Pulmonary artery endothelial cell (primary cell): ENCODE measurements around the gene SUSD4. TPM values are rescaled to one million over a fixed set of nuclear protein-coding genes. Genes with fewer than 3 reads are reported as not detected.

Experiments used
- DNase-seq: peaks from one replicate; pipeline ENCODE4 v3.0.0-alpha.2; 2011; ENCODE audit warnings: low read depth, low spot score
- total RNA-seq: library from RNA; depleted of rRNA; stranded (reverse); fragments of >200 nt; gene quantifications from 2 replicates; pipeline ENCODE4 v1.2.3, GENCODE V29; 2014

Gene SUSD4
- total RNA-seq, 1 donor from 2014 or later: not detected

DNA sequence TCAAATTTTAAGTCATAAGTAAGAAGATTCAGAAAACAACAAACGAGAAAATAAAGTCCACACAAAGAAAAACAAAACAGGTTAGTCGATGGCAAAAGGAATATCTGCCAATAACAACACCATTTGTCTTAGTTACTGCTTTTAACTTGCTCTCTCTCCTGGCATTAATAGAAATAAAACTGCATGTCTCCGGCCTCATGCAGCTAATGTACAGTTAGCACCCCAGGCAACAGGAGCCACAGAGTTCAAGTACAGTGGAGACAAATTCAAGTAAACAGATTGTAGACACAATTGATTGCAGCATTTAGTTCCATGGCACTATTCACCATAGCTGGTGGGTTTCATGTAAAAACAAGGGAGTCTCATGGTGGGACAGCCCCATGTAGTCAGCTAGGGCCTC is 33.5 kb downstream of the SUSD4 start:
- DNase-seq: no peak

GRCh38 chr1:223329664-223330415 is 34.1 kb downstream of the SUSD4 start:
- no peak for DNase-seq

DNA sequence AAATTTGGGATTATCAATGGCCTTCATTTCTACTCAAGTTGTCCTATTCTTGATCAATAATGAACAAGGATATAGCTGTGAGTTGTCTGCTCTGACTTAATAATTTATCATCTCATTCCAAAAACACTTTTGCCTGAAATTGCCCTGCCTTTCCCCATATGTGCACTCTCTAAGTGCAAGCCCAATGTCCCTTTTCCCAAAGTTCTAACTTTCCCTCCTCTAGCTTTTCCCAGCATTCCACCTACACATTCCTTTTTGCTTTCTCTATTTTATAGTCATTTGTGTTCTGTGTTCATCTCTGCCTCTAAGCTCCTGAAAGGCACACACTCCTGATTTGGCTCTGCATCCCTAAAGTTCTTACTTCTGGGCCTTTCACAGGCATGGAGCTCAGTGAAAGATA is 34.7 kb downstream of the SUSD4 start:
- no peak for DNase-seq

DNA sequence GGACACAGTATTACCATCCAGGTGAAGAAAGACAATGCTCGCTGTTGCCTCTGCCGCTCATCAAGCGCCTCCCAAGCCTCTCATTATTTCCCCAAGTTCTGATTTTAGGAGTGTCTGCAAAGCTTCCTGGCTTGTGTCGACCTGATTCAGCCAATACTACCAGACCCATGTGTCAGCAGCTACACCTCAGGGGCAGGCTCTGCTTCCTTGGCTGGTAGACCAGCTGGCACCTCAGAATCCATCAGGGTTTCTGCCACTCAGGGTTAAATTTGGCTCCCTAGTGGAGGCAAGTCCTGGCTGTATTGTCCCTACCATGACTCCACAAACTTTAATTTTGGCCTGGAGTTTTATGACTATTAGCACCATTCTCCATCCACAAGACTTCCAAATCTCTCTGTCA is 35.4 kb downstream of the SUSD4 start:
- DNase-seq: no peak

- DNase-seq: no peak
Observed at GRCh38 chr1:223326776-223327175, 37.2 kb downstream of the SUSD4 start.

- DNase-seq: no peak
Observed at GRCh38 chr1:223323491-223324484, 40.2 kb downstream of the SUSD4 start.

DNA sequence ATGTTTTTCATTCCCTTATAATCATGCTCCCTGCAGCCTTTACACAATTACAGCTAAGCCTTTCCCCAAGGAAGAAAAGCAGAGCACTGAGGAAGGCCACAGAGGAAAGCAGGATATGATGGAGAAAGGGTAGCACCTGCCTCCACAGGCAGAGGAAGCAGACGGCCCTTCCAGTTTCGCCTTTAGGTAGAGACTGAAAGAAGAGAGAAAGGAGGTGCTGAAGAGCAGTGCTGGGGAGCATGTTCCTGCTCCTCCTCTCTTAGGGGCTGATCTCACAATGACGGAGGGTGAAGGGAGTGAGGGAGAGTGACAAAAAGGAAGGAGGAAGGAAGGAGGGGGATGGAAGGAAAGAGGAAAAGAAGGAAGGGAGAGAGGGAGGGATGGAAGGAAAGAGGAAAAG is 41.1 kb downstream of the SUSD4 start:
- DNase-seq: no peak

- DNase-seq: no peak
Observed at GRCh38 chr1:223320959-223321358, 43.0 kb downstream of the SUSD4 start.

GRCh38 chr1:223319905-223320580 is 43.9 kb downstream of the SUSD4 start:
- no peak for DNase-seq

GRCh38 chr1:223319398-223319797 is 44.6 kb downstream of the SUSD4 start:
- DNase-seq: no peak

GRCh38 chr1:223316082-223316481 is 47.9 kb downstream of the SUSD4 start:
- no peak for DNase-seq

DNA sequence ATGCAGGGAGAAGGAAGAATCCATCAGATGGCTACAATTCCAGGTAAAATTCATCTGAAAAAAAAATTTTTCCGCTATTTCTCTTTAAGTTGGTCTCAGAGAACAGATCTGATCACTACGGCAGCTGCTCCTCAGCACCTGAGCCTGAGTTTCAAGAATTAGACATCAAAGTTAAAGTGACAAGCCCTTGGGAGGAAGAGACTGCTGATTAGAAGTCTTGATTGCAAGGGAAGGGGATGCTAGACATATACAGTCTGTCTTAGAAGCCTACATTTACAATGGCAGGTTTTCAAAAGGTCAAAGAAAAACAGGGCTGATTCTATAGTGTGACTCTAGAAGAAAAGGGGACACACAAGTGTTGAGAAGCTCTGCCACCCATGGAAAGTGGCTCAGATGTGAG is 48.3 kb downstream of the SUSD4 start:
- no peak for DNase-seq

DNA sequence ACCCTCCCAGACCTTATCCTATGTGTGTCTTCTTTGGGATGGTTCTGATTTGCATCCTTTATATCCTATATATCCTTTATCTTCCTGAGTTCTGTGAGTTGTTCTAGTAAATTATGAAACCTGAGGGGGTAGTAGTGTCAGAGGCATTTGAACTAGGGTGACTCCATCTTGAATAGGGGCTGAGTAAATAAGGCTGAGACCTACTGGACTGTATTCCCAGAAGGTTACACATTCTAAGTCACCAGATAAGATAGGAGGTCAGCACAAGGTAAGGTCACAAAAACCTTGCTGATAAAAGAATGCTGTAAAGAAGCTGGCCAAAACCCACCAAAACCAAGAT is 50.6 kb downstream of the SUSD4 start:
- no peak for DNase-seq

- DNase-seq: no peak
Observed at GRCh38 chr1:223312705-223313414, 51.1 kb downstream of the SUSD4 start.

- DNase-seq: no peak
Observed at GRCh38 chr1:223312273-223312672, 51.7 kb downstream of the SUSD4 start.

DNA sequence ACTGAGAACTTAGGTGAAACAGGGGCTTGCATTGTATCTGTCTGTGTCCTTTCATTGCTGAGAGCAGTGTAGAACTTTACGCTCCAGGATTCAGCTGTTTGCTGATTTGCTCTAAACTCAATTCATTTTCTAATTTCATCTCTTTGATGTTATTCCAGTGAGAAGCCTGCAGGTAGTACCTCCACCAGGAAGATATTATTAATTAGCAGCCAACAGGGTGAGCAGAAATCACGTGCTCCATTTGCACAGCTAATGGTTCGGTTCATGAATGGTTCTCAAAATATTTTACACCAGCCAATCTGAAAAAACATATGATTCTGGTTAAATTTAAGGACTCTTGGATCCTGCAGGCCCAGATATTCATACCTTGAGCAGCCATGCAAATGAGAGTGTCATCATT is 52.1 kb downstream of the SUSD4 start:
- no peak for DNase-seq

DNA sequence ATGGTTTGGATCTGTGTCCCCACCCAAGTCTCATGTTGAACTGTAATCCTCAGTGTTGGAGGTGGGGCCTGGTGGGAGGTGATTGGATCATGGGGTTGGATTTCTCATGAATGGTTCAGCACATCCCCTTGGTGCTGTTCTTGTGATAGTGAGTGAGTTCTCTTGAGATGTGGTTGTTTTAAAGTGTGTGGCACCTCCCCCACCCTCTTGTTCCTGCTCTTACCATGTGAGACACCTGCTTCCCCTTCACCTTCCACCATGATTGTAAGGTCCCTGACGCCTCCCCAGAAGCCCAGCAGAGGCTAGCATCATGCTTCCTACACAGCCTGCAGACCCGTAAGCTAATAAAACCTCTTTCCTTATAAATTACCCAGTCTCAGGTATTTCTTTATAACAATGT is 55.8 kb downstream of the SUSD4 start:
- DNase-seq: no peak

DNA sequence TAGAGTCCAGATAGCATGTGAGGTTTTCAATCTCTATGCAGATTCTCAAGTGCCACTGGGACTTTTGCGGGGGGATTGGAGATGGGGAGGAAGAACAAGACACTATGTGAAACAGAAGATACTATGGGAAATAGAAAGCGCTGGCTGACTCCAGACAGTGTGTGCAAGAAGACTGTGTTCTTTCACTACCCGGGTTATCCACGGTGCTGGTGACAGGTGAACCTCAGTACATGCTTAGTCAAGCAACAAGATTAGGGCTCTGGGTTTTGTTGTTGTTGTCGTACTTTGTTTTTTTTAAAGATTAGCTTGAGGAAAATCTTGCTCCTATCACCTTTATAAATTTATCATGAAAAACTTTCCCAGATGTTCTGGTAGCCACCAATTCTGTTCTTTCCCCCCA is 56.4 kb downstream of the SUSD4 start:
- no peak for DNase-seq

- DNase-seq: no peak
Observed at GRCh38 chr1:223304931-223305330, 59.0 kb downstream of the SUSD4 start.

DNA sequence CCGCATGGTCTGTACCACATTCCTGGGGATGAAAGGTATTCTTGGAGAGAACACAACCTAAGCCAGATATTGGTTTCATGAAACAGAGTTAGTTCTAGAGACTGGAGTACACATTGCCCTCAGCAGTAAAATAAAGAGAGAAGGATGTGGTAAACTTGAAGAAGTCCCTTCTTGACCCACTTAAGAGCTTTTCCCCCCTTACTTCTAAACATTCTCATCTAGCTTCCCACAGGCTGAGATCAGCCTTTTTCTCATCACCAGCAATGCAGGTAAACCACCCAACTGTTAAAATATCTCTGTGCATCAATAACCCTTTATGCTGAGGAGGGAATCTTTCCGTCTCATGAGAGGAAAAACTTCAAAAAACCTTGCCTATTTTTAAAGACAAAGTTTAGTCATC is 62.6 kb downstream of the SUSD4 start:
- no peak for DNase-seq

GRCh38 chr1:223299553-223299952 is 64.4 kb downstream of the SUSD4 start:
- DNase-seq: no peak
